Smooth muscle cell (in vitro differentiated cells): ENCODE data around the gene ZNF277. TPM values are rescaled to one million over a fixed set of nuclear protein-coding genes. Genes with fewer than 3 reads are reported as not detected.

ENCODE experiments used
- DNase-seq: peaks from one replicate; lab custom pipeline; 2025; ENCODE audit not compliant: unreplicated experiment; lab: John Stamatoyannopoulos, UW
- H2AFZ ChIP-seq: fragments of 200-600 bp; sonication (generic); 2 replicates; pipeline ENCODE4 v1.6.0; 2016; ENCODE audit warnings: antibody characterized with exemption, low read depth, mild to moderate bottlenecking
- H3F3A ChIP-seq: fragments of 200-600 bp; sonication (generic); 2 replicates; pipeline ENCODE4 v1.6.0; 2017; ENCODE audit warnings: antibody characterized with exemption, low read depth
- H3K27ac ChIP-seq: fragments of 200-600 bp; sonication (generic); 2 replicates; pipeline ENCODE4 v1.5.1; 2016; ENCODE audit warnings: low read depth, mild to moderate bottlenecking
- H3K27me3 ChIP-seq: fragments of 200-600 bp; sonication (generic); 2 replicates; pipeline ENCODE4 v1.6.1; 2016; ENCODE audit warnings: low read depth, mild to moderate bottlenecking
- H3K36me3 ChIP-seq: fragments of 200-600 bp; sonication (generic); 2 replicates; pipeline ENCODE4 v1.5.1; 2016; ENCODE audit warnings: low read depth
- H3K4me1 ChIP-seq: fragments of 200-600 bp; sonication (generic); 2 replicates; pipeline ENCODE4 v1.5.1; 2016; ENCODE audit warnings: low read depth
- H3K4me2 ChIP-seq: fragments of 200-600 bp; sonication (generic); 2 replicates; pipeline ENCODE4 v1.6.0; 2016; ENCODE audit warnings: mild to moderate bottlenecking
- H3K4me3 ChIP-seq: fragments of 200-600 bp; sonication (generic); 2 replicates; pipeline ENCODE4 v1.5.1; 2016; ENCODE audit warnings: mild to moderate bottlenecking
- H3K79me2 ChIP-seq: fragments of 200-600 bp; sonication (generic); 2 replicates; pipeline ENCODE4 v1.6.0; 2016; ENCODE audit warnings: low read depth, mild to moderate bottlenecking
- H3K9ac ChIP-seq: fragments of 200-600 bp; sonication (generic); 2 replicates; pipeline ENCODE4 v1.6.0; 2016; ENCODE audit warnings: low read depth
- H3K9me3 ChIP-seq: fragments of 200-600 bp; sonication (generic); replicated peaks from 2 replicates; pipeline ENCODE4 v1.5.1; 2016; ENCODE audit warnings: low read depth
- H4K20me1 ChIP-seq: fragments of 200-600 bp; sonication (generic); 2 replicates; pipeline ENCODE4 v1.6.0; 2016; ENCODE audit warnings: low read depth
- WGBS: methylation state at CpG from one replicate; pipeline ENCODE4 v1.1.7; 2016; ENCODE audit warnings: low lambda C conversion rate; 5-methylcytosine and 5-hydroxymethylcytosine counted together
- polyA plus RNA-seq: library from polyadenylated mRNA; unstranded; fragments of >200 nt; fragmentation: Nextera tagmentation; extraction: Ambion mirVana; gene quantifications from 2 replicates; pipeline ENCODE4 v1.2.1, GENCODE V29; 2016
- total RNA-seq: library from RNA; depleted of rRNA; stranded (reverse); fragments of >200 nt; gene quantifications from 2 replicates; pipeline ENCODE4 v1.2.3, GENCODE V29; 2014
- TF ChIP-seq, protein P1 (sequence below): fragments of 200-600 bp; sonication (generic); IDR thresholded peaks from 2 replicates; pipeline ENCODE4 v1.5.1; 2017; ENCODE audit warnings: borderline replicate concordance, mild to moderate bottlenecking, antibody characterized with exemption; ENCODE audit not compliant: insufficient read depth, poor library complexity, severe bottlenecking

Gene ZNF277
- total and polyA plus RNA-seq, 2 experiments from 2014 or later, result 8.4 to 28.0 TPM

GRCh38 chr7:112182749-112183148 lies 23.7 kb upstream of the ZNF277 start:
- Histone ChIP-seq H3K27me3 (no peaks in the 10 kb centered on the region), H3K36me3 (no peaks in the 10 kb centered on the region), H3K27ac (no peak overlapping the region), H3K9me3 (no peaks in the 10 kb centered on the region), H3F3A (no peaks in the 10 kb centered on the region), H2AFZ (no peak overlapping the region), H3K4me2 (no peak overlapping the region), H3K4me1 (no peaks in the 10 kb centered on the region), H4K20me1 (peaks cover 88% of the 10 kb centered on the region), H3K9ac (no peak overlapping the region), H3K4me3 (no peak overlapping the region), H3K79me2 (peaks cover 56% of the 10 kb centered on the region)
- 80% methylated on average over 5 of the region's 5 CpGs for WGBS
- DNase-seq, result no peak
- TF ChIP-seq, protein P1, sequence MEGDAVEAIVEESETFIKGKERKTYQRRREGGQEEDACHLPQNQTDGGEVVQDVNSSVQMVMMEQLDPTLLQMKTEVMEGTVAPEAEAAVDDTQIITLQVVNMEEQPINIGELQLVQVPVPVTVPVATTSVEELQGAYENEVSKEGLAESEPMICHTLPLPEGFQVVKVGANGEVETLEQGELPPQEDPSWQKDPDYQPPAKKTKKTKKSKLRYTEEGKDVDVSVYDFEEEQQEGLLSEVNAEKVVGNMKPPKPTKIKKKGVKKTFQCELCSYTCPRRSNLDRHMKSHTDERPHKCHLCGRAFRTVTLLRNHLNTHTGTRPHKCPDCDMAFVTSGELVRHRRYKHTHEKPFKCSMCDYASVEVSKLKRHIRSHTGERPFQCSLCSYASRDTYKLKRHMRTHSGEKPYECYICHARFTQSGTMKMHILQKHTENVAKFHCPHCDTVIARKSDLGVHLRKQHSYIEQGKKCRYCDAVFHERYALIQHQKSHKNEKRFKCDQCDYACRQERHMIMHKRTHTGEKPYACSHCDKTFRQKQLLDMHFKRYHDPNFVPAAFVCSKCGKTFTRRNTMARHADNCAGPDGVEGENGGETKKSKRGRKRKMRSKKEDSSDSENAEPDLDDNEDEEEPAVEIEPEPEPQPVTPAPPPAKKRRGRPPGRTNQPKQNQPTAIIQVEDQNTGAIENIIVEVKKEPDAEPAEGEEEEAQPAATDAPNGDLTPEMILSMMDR, result no peak

GRCh38 chr7:112183266-112183665 lies 23.2 kb upstream of the ZNF277 start:
- Histone ChIP-seq H3K9ac (no peak overlapping the region), H3K4me3 (no peak overlapping the region), H3K27ac (no peak overlapping the region), H3K27me3 (no peaks in the 10 kb centered on the region), H3K9me3 (no peaks in the 10 kb centered on the region), H3K36me3 (no peaks in the 10 kb centered on the region), H4K20me1 (peaks cover 87% of the 10 kb centered on the region), H3F3A (no peaks in the 10 kb centered on the region), H3K4me1 (no peaks in the 10 kb centered on the region), H2AFZ (no peak overlapping the region), H3K79me2 (peaks cover 56% of the 10 kb centered on the region), H3K4me2 (no peak overlapping the region)
- TF ChIP-seq, protein P1, result no peak
- 96% methylated on average over 1 of the region's 1 CpG for WGBS
- no peak for DNase-seq

DNA sequence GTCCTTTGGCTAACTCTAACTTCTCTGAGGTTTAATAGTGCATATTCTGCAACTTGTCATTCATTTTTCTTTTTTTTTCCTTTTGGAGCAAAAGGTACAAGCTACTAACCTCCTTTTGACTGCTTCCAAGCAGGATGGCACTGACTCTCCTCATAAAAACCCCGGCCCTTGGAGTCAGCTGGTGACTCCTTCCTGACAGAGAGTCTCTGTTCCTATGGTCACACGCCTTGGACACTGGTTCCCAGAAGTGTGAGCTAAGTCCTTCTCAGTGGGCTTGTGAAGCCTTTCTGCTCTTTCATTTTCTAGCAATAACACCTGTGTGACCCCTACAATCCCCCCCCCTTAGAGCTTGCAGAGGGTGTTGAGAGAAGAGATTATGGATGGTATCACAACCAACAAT lies 22.0 kb upstream of the ZNF277 start:
- Histone ChIP-seq H3K4me3 (no peak overlapping the region), H3K79me2 (peaks cover 60% of the 10 kb centered on the region), H3K4me1 (no peaks in the 10 kb centered on the region), H2AFZ (no peak overlapping the region), H3K4me2 (no peak overlapping the region), H3K27me3 (no peaks in the 10 kb centered on the region), H4K20me1 (peaks cover 82% of the 10 kb centered on the region), H3K9ac (no peak overlapping the region), H3K36me3 (no peaks in the 10 kb centered on the region), H3K27ac (no peak overlapping the region), H3K9me3 (no peaks in the 10 kb centered on the region), H3F3A (no peaks in the 10 kb centered on the region)
- 88% methylated on average over 2 of the region's 2 CpGs for WGBS
- no peak for DNase-seq
- TF ChIP-seq, protein P1, result no peak

DNA sequence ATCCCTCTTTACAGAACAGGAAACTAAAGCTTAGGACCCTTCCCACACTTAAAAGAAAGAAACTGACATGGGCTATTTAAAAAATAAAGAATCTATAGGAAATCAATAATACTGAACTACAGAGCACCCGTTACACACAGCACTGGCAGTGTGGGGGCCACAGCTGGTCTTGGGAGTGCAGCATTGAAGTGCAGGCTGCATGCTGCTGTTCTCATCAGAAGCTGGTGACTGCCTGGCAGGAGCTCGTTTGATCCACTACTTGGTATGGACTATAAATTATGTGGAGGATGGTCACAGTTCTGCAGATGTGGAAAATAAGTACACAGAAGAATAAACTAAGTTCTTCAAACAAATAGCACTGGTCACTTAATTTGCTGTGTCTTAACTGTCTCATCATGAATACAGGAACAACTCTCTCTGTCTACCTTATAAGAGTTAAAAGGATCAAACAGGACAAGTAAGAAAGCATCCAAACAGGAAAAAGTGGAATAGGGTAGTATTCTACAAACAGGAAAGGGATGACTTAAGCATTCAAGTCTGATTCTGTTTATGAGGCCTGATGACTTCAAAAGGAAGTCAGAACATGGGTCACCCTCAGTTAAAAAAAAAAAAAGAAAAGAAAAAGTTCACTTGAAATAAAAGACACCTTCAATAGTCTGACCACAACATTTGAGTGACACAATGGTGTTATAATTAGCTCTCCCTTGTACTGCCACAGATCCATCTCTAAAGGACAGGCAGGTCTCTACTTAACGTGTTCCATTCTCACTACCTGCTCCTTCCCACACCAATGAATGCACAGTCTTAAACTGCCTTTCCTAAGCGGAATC lies 21.3 kb upstream of the ZNF277 start:
- no peaks in the 10 kb centered on the region for H3K4me1 ChIP-seq
- H3F3A ChIP-seq, result no peaks in the 10 kb centered on the region
- TF ChIP-seq, protein P1, result no peak
- no peak overlapping the region for H3K9ac ChIP-seq
- H3K4me2 ChIP-seq, result no peak overlapping the region
- no peaks in the 10 kb centered on the region for H3K9me3 ChIP-seq
- no peaks in the 10 kb centered on the region for H3K27me3 ChIP-seq
- no peak overlapping the region for H3K4me3 ChIP-seq
- DNase-seq, result no peak
- H3K79me2 ChIP-seq, result peaks cover 60% of the 10 kb centered on the region
- H3K27ac ChIP-seq, result no peak overlapping the region
- no peak overlapping the region for H2AFZ ChIP-seq
- peaks cover 80% of the 10 kb centered on the region for H4K20me1 ChIP-seq
- no peaks in the 10 kb centered on the region for H3K36me3 ChIP-seq
- 86% methylated on average over 4 of the region's 4 CpGs for WGBS
